HepG2 (cell line): ENCODE results near the gene DDX24. TPM values are rescaled to one million over a fixed set of nuclear protein-coding genes. Genes with fewer than 3 reads are reported as not detected.

Experiments
- ATAC-seq: fragments of 200-7000 bp; cut with Tn5 transposase; 3 replicates; pipeline ENCODE4 v1.9.1; 2020; ENCODE audit warnings: mild to moderate bottlenecking, moderate library complexity
- BruUV-seq: library from RNA; stranded (reverse); fragments of 400-500 nt; replicated peaks from 2 replicates; lab custom pipeline; 2021; lab: Mats Ljungman, UMichigan
- CTCF ChIA-PET: fragments of 300-600 bp; formaldehyde crosslinking; extraction: SDS; loops from one replicate; lab custom pipeline; 2021; ENCODE audit warnings: low total read pairs, inconsistent platforms, low intra/inter-chr PET ratio; lab: Yijun Ruan, JAX
- POLR2A ChIA-PET: fragments of 350-600 bp; sonication (Branson Sonifier 250); formaldehyde crosslinking; loops from one replicate; lab custom pipeline; 2020; ENCODE audit warnings: antibody characterized with exemption, inconsistent platforms; lab: Yijun Ruan, JAX
- DNase-seq: peaks from one replicate; pipeline ENCODE4 v3.0.0-alpha.2; 2015; ENCODE audit warnings: low spot score
- FAIRE-seq: peaks from 3 replicates; lab custom pipeline; 2011; peaks lifted over from hg19 to GRCh38; lab: Jason Lieb, UNC
- H2AFZ ChIP-seq: one replicate; pipeline ENCODE4 v1.6.1; 2011; ENCODE audit warnings: low read length, inconsistent platforms
- H3K27ac ChIP-seq: fragments of 300-600 bp; 3 replicates; pipeline ENCODE4 v1.8.0; 2011; ENCODE audit warnings: mixed run types, mild to moderate bottlenecking, mixed read lengths, low read length, inconsistent platforms; ENCODE audit not compliant: insufficient read depth; ENCODE audit errors: extremely low read length
- H3K27me3 ChIP-seq, 2 experiments: fragments of 200-600 bp in 1 of 2; 2 replicates in 1 of 2; 3 replicates in 1 of 2; pipeline versions ENCODE4 v1.6.0 to v1.8.0; 2011; ENCODE audit warnings: low read length in 2 of 2, mild to moderate bottlenecking in 2 of 2, moderate library complexity in 2 of 2, inconsistent platforms in 1 of 2; ENCODE audit not compliant: insufficient read depth in 2 of 2, control insufficient read depth in 1 of 2
- H3K36me3 ChIP-seq, 2 experiments: fragments of 200-600 bp in 1 of 2; replicated peaks in 1 of 2; 2 replicates in 1 of 2; 3 replicates in 1 of 2; pipeline versions ENCODE4 v1.5.1 to v1.8.0; 2011; ENCODE audit warnings: low read length in 2 of 2, inconsistent platforms in 1 of 2; ENCODE audit not compliant: insufficient read depth in 2 of 2, control insufficient read depth in 1 of 2
- H3K4me1 ChIP-seq: 2 replicates; pipeline ENCODE4 v1.5.1; 2012; ENCODE audit warnings: low read length, inconsistent platforms; ENCODE audit not compliant: insufficient read depth
- H3K4me2 ChIP-seq: 2 replicates; pipeline ENCODE4 v1.6.0; 2011; ENCODE audit warnings: low read depth, low read length, inconsistent platforms
- H3K4me3 ChIP-seq, 3 experiments: fragments of 200-600 bp in 1 of 3; sonication (generic), shearing (Covaris generic) in 1 of 3; replicated peaks in 1 of 3; 2 replicates each; pipeline ENCODE4 v1.5.1; 2011 to 2016; ENCODE audit warnings: low read length in 3 of 3, inconsistent platforms in 2 of 3, low read depth in 2 of 3, mild to moderate bottlenecking in 2 of 3, control low read depth in 1 of 3, mixed read lengths in 1 of 3; ENCODE audit not compliant: insufficient read depth in 1 of 3
- H3K79me2 ChIP-seq: one replicate; pipeline ENCODE4 v1.6.1; 2011; ENCODE audit warnings: low read length, inconsistent platforms; ENCODE audit not compliant: insufficient read depth
- H3K9ac ChIP-seq: 2 replicates; pipeline ENCODE4 v1.6.0; 2011; ENCODE audit warnings: mild to moderate bottlenecking, low read depth, low read length, inconsistent platforms; ENCODE audit not compliant: insufficient read depth
- H3K9me3 ChIP-seq: 2 replicates; pipeline ENCODE4 v1.5.1; 2012; ENCODE audit warnings: mild to moderate bottlenecking, low read length
- H4K20me1 ChIP-seq: 2 replicates; pipeline ENCODE4 v1.6.0; 2011; ENCODE audit warnings: inconsistent platforms, mild to moderate bottlenecking, low read length, moderate library complexity; ENCODE audit not compliant: insufficient read depth
- BHLHE40 ChIP-seq: IDR thresholded peaks from 2 replicates; pipeline ENCODE4 v1.6.1; 2011; ENCODE audit warnings: low read length, improper control_type of control experiment
- HHEX ChIP-seq: IDR thresholded peaks from 2 replicates; pipeline ENCODE4 v1.6.1; 2016; ENCODE audit warnings: control low read depth
- SMC3 ChIP-seq: IDR thresholded peaks from 2 replicates; pipeline ENCODE4 v1.6.1; 2011; ENCODE audit warnings: low read length, improper control_type of control experiment
- STAG1 ChIP-seq: sonication (generic); formaldehyde crosslinking; IDR thresholded peaks from 2 replicates; pipeline ENCODE4 v1.4.0; 2020; ENCODE audit warnings: missing genetic modification reagents
- WGBS: methylation state at CpG from one replicate; pipeline ENCODE4 v1.1.6; 2017; ENCODE audit warnings: low lambda C conversion rate; 5-methylcytosine and 5-hydroxymethylcytosine counted together
- in situ Hi-C: cut with HindIII; loops from 2 replicates; pipeline ENCODE4 v1.10.0; 2017; ENCODE audit warnings: low pct_unique_long_range_greater_than_20kb; ENCODE audit not compliant: extremely low pct_ligation_motif_present
- intact Hi-C: fragments of 100-400 bp; cut with micrococcal nuclease; formaldehyde crosslinking; loops from one replicate; pipeline ENCODE4 v1.10.0; 2022; ENCODE audit not compliant: unreplicated experiment
- polyA plus RNA-seq, 8 experiments: library from polyadenylated mRNA; depleted of rRNA in 3 of 8; stranded (reverse) in 7 of 8; unstranded in 1 of 8; fragments of >200 nt; fragmentation: Illumina TruSeq in 4 of 8; extraction: Trizol in 4 of 8; gene quantifications; 2 replicates each; pipeline versions ENCODE4 v1.2.1 to v1.2.3, GENCODE V29; 2011 to 2016; ENCODE audit warnings: low read depth in 4 of 8, missing spikeins in 1 of 8, mixed read lengths in 1 of 8; ENCODE audit not compliant: insufficient read depth in 1 of 8
- total RNA-seq, 5 experiments: library from RNA; depleted of rRNA; stranded (reverse); fragments of >200 nt; fragmentation: Illumina TruSeq; extraction: Trizol; gene quantifications; 2 replicates each; pipeline ENCODE4 v1.2.3, GENCODE V29; 2016; ENCODE audit warnings: low read depth in 1 of 5
- TF ChIP-seq, protein P1 (sequence below): sonication (generic); formaldehyde crosslinking; IDR thresholded peaks from 2 replicates; pipeline ENCODE4 v1.5.0; 2020; ENCODE audit warnings: mild to moderate bottlenecking, missing genetic modification reagents, moderate library complexity

Gene DDX24
- total and polyA plus RNA-seq, 2 of the 13 experiments (the other 11 are each of a cell fraction or from before 2014, with no cell fraction given) = 67.3 to 149 TPM

DNA sequence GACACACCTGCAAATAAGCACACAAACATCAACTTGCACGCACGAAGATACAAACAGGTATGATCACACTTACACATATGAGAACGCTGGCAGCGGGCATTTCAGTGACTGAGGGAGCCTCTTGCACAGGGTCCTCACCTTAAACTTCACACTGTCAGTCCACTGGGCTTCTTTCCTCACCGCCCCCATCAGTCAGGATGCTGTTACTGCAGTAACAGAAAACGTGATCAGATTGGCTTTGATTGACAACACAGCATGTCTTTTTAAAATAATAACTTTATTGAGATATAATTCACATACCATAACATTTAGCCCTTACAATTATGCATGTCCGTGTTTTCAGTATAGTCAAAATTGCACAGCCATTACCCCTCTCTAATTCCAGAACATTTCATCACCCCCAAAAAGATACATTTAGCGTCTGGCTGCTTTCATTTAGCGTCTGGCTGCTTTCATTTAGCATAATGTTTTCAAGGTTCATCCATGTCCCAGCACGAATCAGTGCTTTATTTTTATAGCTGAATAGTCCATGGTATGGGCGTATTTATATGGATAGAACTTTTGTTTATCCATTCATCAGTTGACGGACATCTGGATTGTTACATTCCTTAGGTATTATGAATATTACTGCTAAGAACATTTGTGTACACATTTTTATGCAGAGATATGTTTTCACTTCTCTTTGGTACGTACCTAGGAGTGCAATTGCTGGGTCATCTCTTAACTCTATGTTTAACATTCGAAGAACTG lies 75.5 kb downstream of the DDX24 start:
- Histone ChIP-seq H3K4me3 (no peak overlapping the region), H4K20me1 (no peaks in the 10 kb centered on the region), H3K79me2 (no peaks in the 10 kb centered on the region), H3K36me3 (no peaks in the 10 kb centered on the region), H3K27ac (no peak overlapping the region), H3K4me2 (no peak overlapping the region), H3K4me1 (peaks cover 55% of the 10 kb centered on the region), H3K9me3 (no peaks in the 10 kb centered on the region), H3K27me3 (peaks cover 0 to 8% of the 10 kb centered on the region in 2 experiments; a peak in 2 of 5 replicates), H3K9ac (no peak overlapping the region), H2AFZ (no peak overlapping the region)
- DNase-seq (no peak), FAIRE-seq (peak; percentile 75), ATAC-seq (peak; percentile 22; the same call in 1 of the 3 replicates)
- TF ChIP-seq STAG1 (CRISPR knock-in tag) (peak; percentile 22; the same call in 1 of the 2 replicates), SMC3 (peak; percentile 24; the same call in 1 of the 2 replicates), HHEX (CRISPR knock-in tag) (no peak), BHLHE40 (peak; percentile 73)
- TF ChIP-seq, protein P1, sequence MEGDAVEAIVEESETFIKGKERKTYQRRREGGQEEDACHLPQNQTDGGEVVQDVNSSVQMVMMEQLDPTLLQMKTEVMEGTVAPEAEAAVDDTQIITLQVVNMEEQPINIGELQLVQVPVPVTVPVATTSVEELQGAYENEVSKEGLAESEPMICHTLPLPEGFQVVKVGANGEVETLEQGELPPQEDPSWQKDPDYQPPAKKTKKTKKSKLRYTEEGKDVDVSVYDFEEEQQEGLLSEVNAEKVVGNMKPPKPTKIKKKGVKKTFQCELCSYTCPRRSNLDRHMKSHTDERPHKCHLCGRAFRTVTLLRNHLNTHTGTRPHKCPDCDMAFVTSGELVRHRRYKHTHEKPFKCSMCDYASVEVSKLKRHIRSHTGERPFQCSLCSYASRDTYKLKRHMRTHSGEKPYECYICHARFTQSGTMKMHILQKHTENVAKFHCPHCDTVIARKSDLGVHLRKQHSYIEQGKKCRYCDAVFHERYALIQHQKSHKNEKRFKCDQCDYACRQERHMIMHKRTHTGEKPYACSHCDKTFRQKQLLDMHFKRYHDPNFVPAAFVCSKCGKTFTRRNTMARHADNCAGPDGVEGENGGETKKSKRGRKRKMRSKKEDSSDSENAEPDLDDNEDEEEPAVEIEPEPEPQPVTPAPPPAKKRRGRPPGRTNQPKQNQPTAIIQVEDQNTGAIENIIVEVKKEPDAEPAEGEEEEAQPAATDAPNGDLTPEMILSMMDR (CRISPR knock-in tag) = peak; percentile 45
- BruUV-seq = TSS peak; percentile 49
- in situ Hi-C loops (no loop called here), intact Hi-C loops (loop anchor here (2.0 kb wide), 1 partner anchor 59 kb away; no protein-coding TSS in a partner anchor)
- ChIA-PET CTCF (interaction anchor here (0.7 kb wide), 1 partner anchor 66 kb away, joined by 4 read pairs; no protein-coding TSS in a partner anchor), POLR2A (interaction anchor here (0.9 to 2.8 kb wide), 4 partner anchors 16 to 47 kb away, joined by 3 to 15 read pairs (median 10); no protein-coding TSS in a partner anchor)
- WGBS = 50% methylated on average over 14 of the region's 14 CpGs
